T-helper 1 cell treated with Interleukin-12 subunit alpha and Interleukin-12 subunit beta and Interleukin-4 antibody, amounts not matched to agents 30 ng/mL and 1 ng/mL, for 36 hours (primary cell): ENCODE data around the gene COL5A1. TPM values are rescaled to one million over a fixed set of nuclear protein-coding genes. Genes with fewer than 3 reads are reported as not detected.

ENCODE experiments used
- intact Hi-C: fragments of 100-400 bp; cut with micrococcal nuclease; formaldehyde crosslinking; loops from one replicate; pipeline ENCODE4 v1.15.1; 2024
- total RNA-seq: library from RNA; stranded (reverse); gene quantifications from 2 replicates; pipeline ENCODE4 v1.2.3, GENCODE V29; 2022

COL5A1 gene
- total RNA-seq, 1 donor from 2014 or later: 0.02 TPM

GRCh38 chr9:134811079-134811672 lies 169.6 kb downstream of the COL5A1 start:
- intact Hi-C loops: no loop called here

- intact Hi-C loops: no loop called here
These were observed 170.2 kb downstream of the COL5A1 start for GRCh38 chr9:134811673-134812342.

GRCh38 chr9:134812343-134812673 lies 170.7 kb downstream of the COL5A1 start:
- intact Hi-C loops: no loop called here

GRCh38 chr9:134813841-134814240 lies 172.2 kb downstream of the COL5A1 start:
- intact Hi-C loops: no loop called here

GRCh38 chr9:134814598-134815215 lies 173.1 kb downstream of the COL5A1 start:
- intact Hi-C loops: no loop called here

- intact Hi-C loops: no loop called here
These were observed 174.0 kb downstream of the COL5A1 start for GRCh38 chr9:134815435-134816214.

- intact Hi-C loops: no loop called here
These were observed 174.7 kb downstream of the COL5A1 start for GRCh38 chr9:134816264-134816663.

GRCh38 chr9:134818000-134818568 lies 176.5 kb downstream of the COL5A1 start:
- intact Hi-C loops: no loop called here

- intact Hi-C loops: no loop called here
These were observed 177.0 kb downstream of the COL5A1 start for GRCh38 chr9:134818591-134818990.

- intact Hi-C loops: no loop called here
These were observed 179.3 kb downstream of the COL5A1 start for GRCh38 chr9:134820901-134821300.

GRCh38 chr9:134822541-134822940 lies 180.9 kb downstream of the COL5A1 start:
- intact Hi-C loops: no loop called here

- intact Hi-C loops: no loop called here
These were observed 182.0 kb downstream of the COL5A1 start for GRCh38 chr9:134823623-134824022.

GRCh38 chr9:134824583-134824982 lies 183.0 kb downstream of the COL5A1 start:
- intact Hi-C loops: no loop called here

- intact Hi-C loops: no loop called here
These were observed 183.4 kb downstream of the COL5A1 start for GRCh38 chr9:134825025-134825424.

GRCh38 chr9:134826336-134827285 lies 185.0 kb downstream of the COL5A1 start:
- intact Hi-C loops: no loop called here

GRCh38 chr9:134827559-134827958 lies 186.0 kb downstream of the COL5A1 start:
- intact Hi-C loops: no loop called here

GRCh38 chr9:134827993-134828392 lies 186.4 kb downstream of the COL5A1 start:
- intact Hi-C loops: no loop called here

GRCh38 chr9:134828892-134829291 lies 187.3 kb downstream of the COL5A1 start:
- intact Hi-C loops: no loop called here

GRCh38 chr9:134829356-134829937 lies 187.8 kb downstream of the COL5A1 start:
- intact Hi-C loops: no loop called here

- intact Hi-C loops: no loop called here
These were observed 188.5 kb downstream of the COL5A1 start for GRCh38 chr9:134830126-134830525.
